K562 (cell line): ENCODE measurements around the gene ERC2. TPM values are rescaled to one million over a fixed set of nuclear protein-coding genes. Genes with fewer than 3 reads are reported as not detected.

Source experiments
- ATAC-seq: fragments of 200-7000 bp; cut with Tn5 transposase; 3 replicates; pipeline ENCODE4 v1.9.1; 2020; ENCODE audit warnings: moderate library complexity
- BruUV-seq: library from RNA; stranded (reverse); fragments of 400-500 nt; replicated peaks from 2 replicates; lab custom pipeline; 2021; lab: Mats Ljungman, UMichigan
- CTCF ChIA-PET: fragments of 300-600 bp; formaldehyde crosslinking; extraction: SDS; loops from one replicate; lab custom pipeline; 2021; ENCODE audit warnings: low intra/inter-chr PET ratio; lab: Yijun Ruan, JAX
- POLR2A ChIA-PET: fragments of 300-600, 350-650 bp; sonication (Branson Sonifier 250); formaldehyde crosslinking; extraction: SDS; loops from one replicate; lab custom pipeline; 2021; ENCODE audit warnings: antibody characterized with exemption, inconsistent platforms; lab: Yijun Ruan, JAX
- DNase-seq, 4 experiments: peaks; one replicate each; pipeline versions ENCODE4 v3.0.0 to v3.0.0-alpha.2; 2011 to 2018; ENCODE audit warnings: low spot score in 3 of 4, mixed read lengths in 3 of 4; ENCODE audit errors: extremely low read depth in 1 of 4
- FAIRE-seq: peaks from 2 replicates; lab custom pipeline; 2011; peaks lifted over from hg19 to GRCh38; lab: Jason Lieb, UNC
- H2AFZ ChIP-seq: 2 replicates; pipeline ENCODE4 v1.6.0; 2011; ENCODE audit warnings: low read depth, low read length, control low read depth, inconsistent platforms
- H3K27ac ChIP-seq: fragments of 200-600 bp; 3 replicates; pipeline ENCODE4 v1.8.0; 2011; ENCODE audit warnings: low read depth, mild to moderate bottlenecking, control low read depth, inconsistent platforms, low read length, moderate library complexity, mixed read lengths; ENCODE audit errors: extremely low read depth
- H3K27me3 ChIP-seq, 2 experiments: fragments of 300-600 bp in 1 of 2; 2 replicates in 1 of 2; 3 replicates in 1 of 2; pipeline versions ENCODE4 v1.6.0 to v1.8.0; 2011; ENCODE audit warnings: inconsistent platforms in 2 of 2, low read length in 2 of 2, mild to moderate bottlenecking in 1 of 2, mixed read lengths in 1 of 2, moderate library complexity in 1 of 2; ENCODE audit not compliant: control insufficient read depth in 2 of 2, insufficient read depth in 2 of 2
- H3K36me3 ChIP-seq: fragments of 300-600 bp; 3 replicates; pipeline ENCODE4 v1.8.0; 2011; ENCODE audit warnings: mild to moderate bottlenecking, low read length, inconsistent platforms; ENCODE audit not compliant: control insufficient read depth, insufficient read depth
- H3K4me1 ChIP-seq, 2 experiments: fragments of 200-600 bp in 1 of 2; replicated peaks in 1 of 2; 2 replicates in 1 of 2; 3 replicates in 1 of 2; pipeline versions ENCODE4 v1.5.1 to v1.8.0; 2011; ENCODE audit warnings: inconsistent platforms in 2 of 2, low read length in 2 of 2, mild to moderate bottlenecking in 1 of 2, mixed read lengths in 1 of 2, moderate library complexity in 1 of 2; ENCODE audit not compliant: control insufficient read depth in 2 of 2, insufficient read depth in 2 of 2
- H3K4me2 ChIP-seq: 2 replicates; pipeline ENCODE4 v1.6.1; 2011; ENCODE audit warnings: low read length, control low read depth, inconsistent platforms, mixed read lengths; ENCODE audit not compliant: insufficient read depth
- H3K4me3 ChIP-seq: fragments of 200-600 bp; sonication (generic), shearing (Covaris generic); 2 replicates; pipeline ENCODE4 v1.5.1; 2016; ENCODE audit warnings: control low read depth, inconsistent platforms
- H3K79me2 ChIP-seq: fragments of 200-600 bp; 3 replicates; pipeline ENCODE4 v1.8.0; 2011; ENCODE audit warnings: low read length, inconsistent platforms; ENCODE audit not compliant: control insufficient read depth, insufficient read depth
- H3K9ac ChIP-seq, 2 experiments: 2 replicates each; pipeline versions ENCODE4 v1.6.0 to v1.6.1; 2011; ENCODE audit warnings: low read depth in 2 of 2, low read length in 2 of 2, control low read depth in 1 of 2, inconsistent platforms in 1 of 2, mild to moderate bottlenecking in 1 of 2, mixed read lengths in 1 of 2; ENCODE audit not compliant: insufficient read depth in 1 of 2
- H3K9me1 ChIP-seq: one replicate; pipeline ENCODE4 v1.6.0; 2011; ENCODE audit warnings: inconsistent platforms, mild to moderate bottlenecking, low read length, moderate library complexity; ENCODE audit not compliant: control insufficient read depth, insufficient read depth
- H3K9me3 ChIP-seq: replicated peaks from 2 replicates; pipeline ENCODE4 v1.5.1; 2011; ENCODE audit warnings: low read depth, low read length, inconsistent platforms; ENCODE audit not compliant: control insufficient read depth, insufficient read depth
- H4K20me1 ChIP-seq: replicated peaks from 2 replicates; pipeline ENCODE4 v1.6.1; 2011; ENCODE audit warnings: low read length, inconsistent platforms, mixed read lengths; ENCODE audit not compliant: control insufficient read depth, insufficient read depth
- AFF4 ChIP-seq: sonication (generic); formaldehyde crosslinking; IDR thresholded peaks from 2 replicates; pipeline ENCODE4 v1.8.0; 2023; ENCODE audit warnings: mild to moderate bottlenecking, missing genetic modification reagents
- CBX5 ChIP-seq: IDR thresholded peaks from 2 replicates; pipeline ENCODE4 v1.6.1; 2014; ENCODE audit warnings: low read depth, borderline replicate concordance
- E2F8 ChIP-seq: fragments of 450-650 bp; IDR thresholded peaks from 2 replicates; pipeline ENCODE4 v1.7.1; 2018; ENCODE audit warnings: mild to moderate bottlenecking, low read depth; ENCODE audit not compliant: partially characterized antibody
- HDGF ChIP-seq: fragments of 450-650 bp; IDR thresholded peaks from 2 replicates; pipeline ENCODE4 v1.6.1; 2016
- HES1 ChIP-seq: fragments of 450-650 bp; IDR thresholded peaks from 2 replicates; pipeline ENCODE4 v1.6.1; 2016; ENCODE audit warnings: low read depth, mild to moderate bottlenecking, moderate library complexity
- HSF4 ChIP-seq: fragments of 250-450 bp; sonication (Bioruptor Pico); IDR thresholded peaks from 2 replicates; pipeline ENCODE4 v2.1.2; 2022; ENCODE audit warnings: mild to moderate bottlenecking, moderate library complexity, borderline replicate concordance
- MLLT1 ChIP-seq, 2 experiments: fragments of 450-650 bp; IDR thresholded peaks; 2 replicates each; pipeline ENCODE4 v1.6.1; 2016
- RHOXF2B ChIP-seq: fragments of 250-450 bp; sonication (Bioruptor Pico); conservative IDR thresholded peaks from 2 replicates; pipeline ENCODE4 v1.5.1; 2021
- THRB ChIP-seq: fragments of 450-650 bp; formaldehyde crosslinking; conservative IDR thresholded peaks from 2 replicates; pipeline ENCODE4 v1.4.0; 2022; ENCODE audit warnings: mild to moderate bottlenecking, missing genetic modification characterization
- U2AF2 ChIP-seq: fragments of 200-400 bp; formaldehyde crosslinking; optimal IDR thresholded peaks from 2 replicates; pipeline ENCODE3; 2017; ENCODE audit warnings: low read depth, mild to moderate bottlenecking, low read length
- ZNF174 ChIP-seq: fragments of 250-450 bp; sonication (Bioruptor Pico); IDR thresholded peaks from 2 replicates; pipeline ENCODE4 v1.4.0; 2020; ENCODE audit warnings: mild to moderate bottlenecking
- ZNF23 ChIP-seq: fragments of 250-450 bp; sonication (Bioruptor Pico); IDR thresholded peaks from 2 replicates; pipeline ENCODE4 v1.4.0; 2020; ENCODE audit warnings: mild to moderate bottlenecking
- ZNF24 ChIP-seq: fragments of 450-650 bp; IDR thresholded peaks from 2 replicates; pipeline ENCODE4 v1.6.1; 2016
- ZNF316 ChIP-seq: fragments of 450-650 bp; IDR thresholded peaks from 2 replicates; pipeline ENCODE4 v1.6.1; 2016
- in situ Hi-C: fragments of 300-500 bp; cut with MboI; formaldehyde crosslinking; loops from 4 replicates; pipeline ENCODE4 v1.15.0; 2018; ENCODE audit warnings: inconsistent platforms, mixed read lengths
- intact Hi-C: fragments of 100-400 bp; cut with micrococcal nuclease; formaldehyde crosslinking; loops from 2 replicates; pipeline ENCODE4 v1.14.2; 2022
- polyA plus RNA-seq, 8 experiments: library from polyadenylated mRNA; depleted of rRNA in 4 of 8; stranded (reverse) in 5 of 8; unstranded in 3 of 8; fragments of >200 nt; fragmentation: Nextera tagmentation in 2 of 8; fragmentation: Illumina TruSeq in 1 of 8; extraction: Ambion mirVana in 2 of 8; extraction: Trizol in 1 of 8; gene quantifications; 2 replicates each; pipeline versions ENCODE4 v1.2.1 to v1.2.3, GENCODE V29; 2011 to 2014; ENCODE audit warnings: inconsistent platforms in 1 of 8, missing spikeins in 1 of 8
- total RNA-seq, 7 experiments: library from RNA; depleted of rRNA in 6 of 7; stranded (reverse); fragments of >200 nt in 6 of 7; fragmentation: Illumina TruSeq in 2 of 7; extraction: Trizol in 2 of 7; gene quantifications; 2 replicates each; pipeline versions ENCODE4 v1.2.1 to v1.2.3, GENCODE V29; 2011 to 2021; ENCODE audit warnings: low replicate concordance in 1 of 7

ERC2 gene
- total and polyA plus RNA-seq, 9 of the 15 experiments (the other 6 are each of a cell fraction or from before 2014, with no cell fraction given) = 0.04 to 0.18 (median 0.07) TPM; not detected in 2

- H3K4me1 ChIP-seq = no peaks in the 10 kb centered on the region
- no peaks in the 10 kb centered on the region for H3K79me2 ChIP-seq
- DNase-seq (no peak), FAIRE-seq (no peak), ATAC-seq (no peak)
- intact Hi-C loops (no loop called here), in situ Hi-C loops (no loop called here)
- H2AFZ ChIP-seq = no peak overlapping the region
- no peaks in the 10 kb centered on the region for H3K9me1 ChIP-seq
- ChIA-PET POLR2A (no interaction called here), CTCF (no interaction called here)
- H3K27ac ChIP-seq = no peak overlapping the region
- H3K27me3 ChIP-seq = no peaks in the 10 kb centered on the region
- no TSS peak for BruUV-seq
- H3K4me3 ChIP-seq = no peak overlapping the region
- H3K9ac ChIP-seq = no peak overlapping the region
- no peaks in the 10 kb centered on the region for H4K20me1 ChIP-seq
- no peak overlapping the region for H3K4me2 ChIP-seq
- no peaks in the 10 kb centered on the region for H3K9me3 ChIP-seq
- no peaks in the 10 kb centered on the region for H3K36me3 ChIP-seq
- TF ChIP-seq U2AF2 (no peak), HDGF (no peak), E2F8 (no peak), HSF4 (CRISPR knock-in tag) (no peak), ZNF24 (no peak), ZNF23 (no peak), ZNF174 (no peak), THRB (CRISPR knock-in tag) (no peak), CBX5 (no peak), RHOXF2B (no peak), ZNF316 (no peak), AFF4 (CRISPR knock-in tag) (no peak), MLLT1 (IDR thresholded peaks at IDR 0.05) (no peak), HES1 (no peak)
Observed at GRCh38 chr3:55824406-55824805, 643.9 kb downstream of the ERC2 start.
